SK-N-SH (cell line): Measurements from ENCODE around the gene WBP1L. TPM values are rescaled to one million over a fixed set of nuclear protein-coding genes. Genes with fewer than 3 reads are reported as not detected.

Experiments used
- CTCF ChIA-PET: fragments of 300-600, 350-600 bp; formaldehyde crosslinking; extraction: SDS; loops from one replicate; lab custom pipeline; 2021; lab: Yijun Ruan, JAX
- POLR2A ChIA-PET: fragments of 350-600 bp; sonication (Branson Sonifier 250); formaldehyde crosslinking; extraction: SDS; loops from one replicate; lab custom pipeline; 2020; ENCODE audit warnings: antibody characterized with exemption, inconsistent platforms; lab: Yijun Ruan, JAX
- DNase-seq: peaks from one replicate; pipeline ENCODE4 v3.0.0; 2012
- H2AFZ ChIP-seq: fragments of 200-600 bp; sonication (generic); 2 replicates; pipeline ENCODE4 v1.8.1; 2016; ENCODE audit warnings: antibody characterized with exemption, mild to moderate bottlenecking, low read depth
- H3F3A ChIP-seq: fragments of 200-600 bp; sonication (generic); replicated peaks from 2 replicates; pipeline ENCODE3; 2016; ENCODE audit warnings: antibody characterized with exemption, mild to moderate bottlenecking; ENCODE audit not compliant: insufficient read depth
- H3K27ac ChIP-seq, 2 experiments: fragments of 200-500 bp in 1 of 2; fragments of 200-600 bp in 1 of 2; sonication (Bioruptor generic) in 1 of 2; sonication (generic), shearing (Covaris generic) in 1 of 2; 2 replicates each; pipeline versions ENCODE4 v1.5.1 to v1.6.1; 2014 to 2016; ENCODE audit warnings: low read depth in 2 of 2, inconsistent platforms in 1 of 2, low read length in 1 of 2, mild to moderate bottlenecking in 1 of 2, mixed read lengths in 1 of 2
- H3K27me3 ChIP-seq: fragments of 200-600 bp; sonication (generic), shearing (Covaris generic); 2 replicates; pipeline ENCODE4 v1.6.1; 2016; ENCODE audit warnings: mixed run types; ENCODE audit not compliant: insufficient read depth
- H3K36me3 ChIP-seq, 2 experiments: fragments of 200-500 bp in 1 of 2; fragments of 200-600 bp in 1 of 2; sonication (Bioruptor generic) in 1 of 2; sonication (generic) in 1 of 2; replicated peaks in 1 of 2; 2 replicates each; pipeline versions ENCODE3 to v1.5.1; 2014 to 2016; ENCODE audit warnings: low read length in 1 of 2, mild to moderate bottlenecking in 1 of 2; ENCODE audit not compliant: insufficient read depth in 2 of 2, control insufficient read depth in 1 of 2
- H3K4me1 ChIP-seq, 2 experiments: fragments of 200-500 bp in 1 of 2; fragments of 200-600 bp in 1 of 2; sonication (Bioruptor generic) in 1 of 2; sonication (generic), shearing (Covaris generic) in 1 of 2; 2 replicates each; pipeline versions ENCODE4 v1.5.1 to v1.6.1; 2014 to 2016; ENCODE audit warnings: low read depth in 1 of 2, low read length in 1 of 2, mixed run types in 1 of 2; ENCODE audit not compliant: insufficient read depth in 2 of 2, control insufficient read depth in 1 of 2
- H3K4me2 ChIP-seq: fragments of 200-600 bp; sonication (generic), shearing (Covaris generic); 2 replicates; pipeline ENCODE4 v1.6.1; 2017; ENCODE audit warnings: mixed run types
- H3K4me3 ChIP-seq, 2 experiments: fragments of 200-500 bp in 1 of 2; fragments of 200-600 bp in 1 of 2; sonication (Bioruptor generic) in 1 of 2; sonication (generic), shearing (Covaris generic) in 1 of 2; 2 replicates each; pipeline versions ENCODE4 v1.5.1 to v1.8.1; 2014 to 2016; ENCODE audit warnings: low read depth in 2 of 2, inconsistent platforms in 1 of 2, low read length in 1 of 2, mild to moderate bottlenecking in 1 of 2, mixed read lengths in 1 of 2, moderate library complexity in 1 of 2
- H3K79me2 ChIP-seq: fragments of 200-600 bp; sonication (generic); 2 replicates; pipeline ENCODE4 v1.8.1; 2017; ENCODE audit warnings: mild to moderate bottlenecking; ENCODE audit not compliant: insufficient read depth
- H3K9ac ChIP-seq: fragments of 200-600 bp; sonication (generic); 2 replicates; pipeline ENCODE4 v1.6.1; 2017; ENCODE audit warnings: mixed run types
- H3K9me2 ChIP-seq: fragments of 200-600 bp; sonication (generic); 2 replicates; pipeline ENCODE4 v1.6.1; 2017; ENCODE audit warnings: mixed run types
- H3K9me3 ChIP-seq: fragments of 200-600 bp; sonication (generic); 2 replicates; pipeline ENCODE4 v1.6.1; 2017; ENCODE audit warnings: mixed run types, mild to moderate bottlenecking, moderate library complexity
- H4K20me1 ChIP-seq: fragments of 200-600 bp; sonication (generic); 2 replicates; pipeline ENCODE4 v1.6.1; 2017; ENCODE audit warnings: mild to moderate bottlenecking, mixed run types; ENCODE audit not compliant: insufficient read depth
- CTCF ChIP-seq: fragments of 200-600 bp; sonication (generic); IDR thresholded peaks from 2 replicates; pipeline ENCODE4 v1.6.1; 2017; ENCODE audit warnings: antibody characterized with exemption, mild to moderate bottlenecking, moderate library complexity
- FOSL2 ChIP-seq: IDR thresholded peaks from 2 replicates; pipeline ENCODE4 v1.4.0; 2012; ENCODE audit warnings: low read depth, mild to moderate bottlenecking, moderate library complexity, borderline replicate concordance
- FOXM1 ChIP-seq: IDR thresholded peaks from 2 replicates; pipeline ENCODE4 v1.4.0; 2012; ENCODE audit warnings: low read depth, mild to moderate bottlenecking
- GABPA ChIP-seq: IDR thresholded peaks from 2 replicates; pipeline ENCODE4 v1.4.0; 2012; ENCODE audit warnings: low read depth, mild to moderate bottlenecking
- GATA2 ChIP-seq: sonication (generic); formaldehyde crosslinking; IDR thresholded peaks from 2 replicates; pipeline ENCODE4 v1.5.0; 2020; ENCODE audit warnings: mild to moderate bottlenecking, missing genetic modification reagents
- NFIC ChIP-seq: IDR thresholded peaks from 2 replicates; pipeline ENCODE4 v1.4.0; 2012; ENCODE audit warnings: borderline replicate concordance
- NRF1 ChIP-seq: IDR thresholded peaks from 2 replicates; pipeline ENCODE4 v1.6.1; 2012; ENCODE audit warnings: low read depth, mild to moderate bottlenecking, low read length
- RAD21 ChIP-seq: IDR thresholded peaks from 2 replicates; pipeline ENCODE4 v1.6.1; 2012; ENCODE audit warnings: mild to moderate bottlenecking, low read length
- SMC3 ChIP-seq: IDR thresholded peaks from 2 replicates; pipeline ENCODE4 v1.6.1; 2012; ENCODE audit warnings: low read depth, low read length, improper control_type of control experiment
- USF1 ChIP-seq: IDR thresholded peaks from 2 replicates; pipeline ENCODE4 v1.4.0; 2012; ENCODE audit warnings: low read depth, borderline replicate concordance
- USF2 ChIP-seq: fragments of 150-350 bp; IDR thresholded peaks from 2 replicates; pipeline ENCODE4 v1.6.1; 2017; ENCODE audit warnings: antibody characterized with exemption, low read length, low read depth, borderline replicate concordance
- YY1 ChIP-seq: IDR thresholded peaks from 2 replicates; pipeline ENCODE4 v1.4.0; 2012; ENCODE audit warnings: low read depth, mild to moderate bottlenecking
- ZBTB33 ChIP-seq: IDR thresholded peaks from 2 replicates; pipeline ENCODE4 v1.4.0; 2012; ENCODE audit warnings: low read depth, borderline replicate concordance
- WGBS: methylation state at CpG from one replicate; pipeline ENCODE4 v1.1.6; 2017; ENCODE audit warnings: low lambda C conversion rate; 5-methylcytosine and 5-hydroxymethylcytosine counted together
- polyA plus RNA-seq, 3 experiments: library from polyadenylated mRNA; depleted of rRNA; stranded (reverse); fragments of >200 nt; gene quantifications; 2 replicates each; pipeline ENCODE4 v1.2.3, GENCODE V29; 2012
- TF ChIP-seq, protein P1 (sequence below): fragments of 150-350 bp; IDR thresholded peaks from 2 replicates; pipeline ENCODE4 v1.6.1; 2016; ENCODE audit warnings: mild to moderate bottlenecking, low read depth, low read length

The WBP1L gene
- polyA plus RNA-seq, 1 of the 3 experiments (the other 2 are of a cell fraction), result 22.8 TPM

DNA sequence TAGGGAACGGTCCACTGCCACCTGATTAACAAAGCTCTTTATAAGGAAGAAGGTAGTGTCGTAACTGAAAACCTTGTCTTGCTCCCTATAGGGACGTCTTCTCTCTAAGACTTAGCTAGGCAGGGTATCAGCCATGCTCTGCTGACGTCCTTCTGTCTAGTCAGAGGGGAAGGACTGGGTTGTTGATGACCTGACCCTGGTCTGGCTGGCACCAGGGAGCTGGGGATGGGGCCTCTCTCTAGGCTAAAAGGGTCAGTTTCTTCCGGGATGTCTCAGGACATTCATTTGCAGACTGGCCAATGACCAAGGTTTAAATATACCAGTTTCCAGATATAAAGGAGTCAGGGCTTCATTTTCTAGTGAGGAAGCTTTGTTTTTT, 83.8 kb downstream of the WBP1L start:
- TF ChIP-seq, protein P1, sequence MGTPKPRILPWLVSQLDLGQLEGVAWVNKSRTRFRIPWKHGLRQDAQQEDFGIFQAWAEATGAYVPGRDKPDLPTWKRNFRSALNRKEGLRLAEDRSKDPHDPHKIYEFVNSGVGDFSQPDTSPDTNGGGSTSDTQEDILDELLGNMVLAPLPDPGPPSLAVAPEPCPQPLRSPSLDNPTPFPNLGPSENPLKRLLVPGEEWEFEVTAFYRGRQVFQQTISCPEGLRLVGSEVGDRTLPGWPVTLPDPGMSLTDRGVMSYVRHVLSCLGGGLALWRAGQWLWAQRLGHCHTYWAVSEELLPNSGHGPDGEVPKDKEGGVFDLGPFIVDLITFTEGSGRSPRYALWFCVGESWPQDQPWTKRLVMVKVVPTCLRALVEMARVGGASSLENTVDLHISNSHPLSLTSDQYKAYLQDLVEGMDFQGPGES, result no peak
- TF ChIP-seq GABPA (no peak), NRF1 (no peak), FOXM1 (no peak), YY1 (no peak), USF1 (no peak), SMC3 (no peak), CTCF (no peak), ZBTB33 (no peak), USF2 (no peak), NFIC (no peak), RAD21 (no peak), FOSL2 (no peak), GATA2 (no peak)
- ChIA-PET CTCF (interaction anchor here (0.9 to 1.7 kb wide), 2 partner anchors 74 to 506 kb away, joined by 3 to 7 read pairs; no protein-coding TSS in a partner anchor), POLR2A (no interaction called here)
- Histone ChIP-seq H3K79me2 (no peaks in the 10 kb centered on the region), H4K20me1 (no peaks in the 10 kb centered on the region), H3K36me3 (no peaks in the 10 kb centered on the region), H3F3A (no peaks in the 10 kb centered on the region), H3K9me3 (no peaks in the 10 kb centered on the region), H3K27me3 (no peaks in the 10 kb centered on the region), H2AFZ (no peak overlapping the region), H3K9me2 (no peaks in the 10 kb centered on the region), H3K4me3 (no peak overlapping the region), H3K27ac (no peak overlapping the region), H3K4me2 (no peak overlapping the region), H3K9ac (no peak overlapping the region), H3K4me1 (no peaks in the 10 kb centered on the region)
- WGBS, result 78% methylated on average over 5 of the region's 5 CpGs
- no peak for DNase-seq
